NT2/D1 (cell line): ENCODE measurements around the gene AANAT.

Experiments used
- SUZ12 ChIP-seq: IDR thresholded peaks from 2 replicates; pipeline ENCODE4 v1.6.1; 2011; ENCODE audit not compliant: insufficient read length, insufficient read depth; ENCODE audit errors: extremely low read depth
- YY1 ChIP-seq: IDR thresholded peaks from 2 replicates; pipeline ENCODE4 v1.6.1; 2011; ENCODE audit not compliant: insufficient read length, insufficient read depth
- ZNF274 ChIP-seq: IDR thresholded peaks from 2 replicates; pipeline ENCODE4 v1.6.1; 2011; ENCODE audit warnings: mild to moderate bottlenecking, low read depth, low read length

DNA sequence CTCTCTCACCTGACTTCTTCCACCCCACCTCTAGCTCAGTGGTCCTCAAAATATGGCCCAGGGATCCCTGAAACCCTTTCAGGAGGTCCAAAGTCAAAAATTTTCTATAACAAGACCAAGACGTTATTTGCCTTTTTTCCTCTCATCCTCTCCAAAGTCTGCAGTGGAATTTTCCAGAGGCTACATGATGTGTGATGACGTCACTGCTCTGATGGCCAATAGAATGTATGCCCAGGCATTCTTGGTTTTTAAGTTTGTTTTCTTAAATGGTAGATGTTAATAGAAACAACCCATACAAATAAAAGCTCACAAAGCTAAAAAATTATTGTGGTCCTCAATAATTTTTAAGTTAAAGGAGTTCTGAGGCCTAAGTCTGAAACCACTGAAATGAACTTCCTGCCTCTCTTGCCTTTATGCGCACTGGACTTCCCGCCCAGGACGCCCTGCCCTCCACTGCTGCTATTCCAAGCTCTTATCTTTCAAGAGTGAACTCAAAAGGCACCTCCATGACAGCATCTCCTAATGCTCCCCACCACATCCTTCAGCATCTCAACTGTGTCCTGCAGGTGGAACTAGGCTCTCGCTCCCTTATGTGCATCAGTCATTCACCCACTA is 28.0 kb upstream of the AANAT start:
- TF ChIP-seq YY1 (no peak), ZNF274 (no peak), SUZ12 (no peak)
